HEK293 (cell line): ENCODE measurements around the gene JAZF1.

ENCODE experiments used
- CTCF ChIA-PET: fragments of 350-600 bp; formaldehyde crosslinking; extraction: SDS; loops from one replicate; lab custom pipeline; 2021; ENCODE audit warnings: antibody characterized with exemption; lab: Yijun Ruan, JAX
- POLR2A ChIA-PET: fragments of 300-600 bp; formaldehyde crosslinking; extraction: SDS; loops from one replicate; lab custom pipeline; 2020; ENCODE audit warnings: antibody characterized with exemption, inconsistent platforms; lab: Yijun Ruan, JAX
- H3K27ac ChIP-seq: fragments of 200-500 bp; sonication (Bioruptor generic); 2 replicates; pipeline ENCODE4 v1.5.1; 2014; ENCODE audit warnings: low read depth, low read length, control low read depth, inconsistent platforms; ENCODE audit errors: extremely low read depth
- H3K36me3 ChIP-seq, 2 experiments: fragments of 200-500 bp in 1 of 2; sonication (Bioruptor generic) in 1 of 2; 1 replicate in 1 of 2; 2 replicates in 1 of 2; pipeline ENCODE4 v1.5.1; 2014 to 2017; ENCODE audit warnings: inconsistent platforms in 2 of 2, low read length in 2 of 2; ENCODE audit not compliant: control insufficient read depth in 2 of 2, insufficient read depth in 1 of 2
- H3K4me1 ChIP-seq: fragments of 200-500 bp; sonication (Bioruptor generic); 2 replicates; pipeline ENCODE4 v1.5.1; 2014; ENCODE audit warnings: mild to moderate bottlenecking, low read length, inconsistent platforms; ENCODE audit not compliant: control insufficient read depth, insufficient read depth
- H3K4me3 ChIP-seq: 2 replicates; pipeline ENCODE4 v1.5.1; 2011; ENCODE audit warnings: low read depth, mild to moderate bottlenecking, control low read depth, low read length, moderate library complexity
- H3K9me3 ChIP-seq: fragments of 200-500 bp; sonication (Bioruptor generic); 2 replicates; pipeline ENCODE4 v1.5.1; 2014; ENCODE audit warnings: low read depth, low read length, inconsistent platforms; ENCODE audit not compliant: control insufficient read depth, insufficient read depth
- KLF10 ChIP-seq: fragments of 450-650 bp; IDR thresholded peaks from 2 replicates; pipeline ENCODE4 v1.5.1; 2018; ENCODE audit warnings: missing biosample characterization, mild to moderate bottlenecking, missing genetic modification characterization
- KLF9 ChIP-seq: fragments of 450-650 bp; formaldehyde crosslinking; IDR thresholded peaks from 2 replicates; pipeline ENCODE4 v1.5.1; 2016; ENCODE audit warnings: missing biosample characterization, missing genetic modification characterization, low read depth
- OSR2 ChIP-seq: fragments of 450-650 bp; formaldehyde crosslinking; IDR thresholded peaks from 2 replicates; pipeline ENCODE4 v1.5.1; 2016; ENCODE audit warnings: missing biosample characterization, missing genetic modification characterization
- TSHZ1 ChIP-seq: fragments of 450-650 bp; formaldehyde crosslinking; IDR thresholded peaks from 2 replicates; pipeline ENCODE4 v1.5.1; 2016; ENCODE audit warnings: missing biosample characterization, missing genetic modification characterization, borderline replicate concordance
- ZBTB20 ChIP-seq: fragments of 450-650 bp; formaldehyde crosslinking; IDR thresholded peaks from 2 replicates; pipeline ENCODE4 v1.5.1; 2016; ENCODE audit warnings: missing biosample characterization, missing genetic modification characterization
- ZBTB44 ChIP-seq: fragments of 450-650 bp; IDR thresholded peaks from 2 replicates; pipeline ENCODE4 v1.5.1; 2018; ENCODE audit warnings: missing biosample characterization, mild to moderate bottlenecking, missing genetic modification characterization
- ZBTB48 ChIP-seq: fragments of 450-650 bp; formaldehyde crosslinking; IDR thresholded peaks from 2 replicates; pipeline ENCODE4 v1.5.1; 2016; ENCODE audit warnings: missing biosample characterization, missing genetic modification characterization
- ZFP3 ChIP-seq: fragments of 450-650 bp; formaldehyde crosslinking; IDR thresholded peaks from 2 replicates; pipeline ENCODE4 v1.5.1; 2016; ENCODE audit warnings: low read depth, missing biosample characterization, missing genetic modification characterization
- ZIC2 ChIP-seq: fragments of 450-650 bp; formaldehyde crosslinking; IDR thresholded peaks from 2 replicates; pipeline ENCODE4 v1.5.1; 2016; ENCODE audit warnings: missing biosample characterization, missing genetic modification characterization
- ZNF19 ChIP-seq: fragments of 450-650 bp; formaldehyde crosslinking; IDR thresholded peaks from 2 replicates; pipeline ENCODE4; 2016; ENCODE audit warnings: missing biosample characterization, missing genetic modification characterization, low read depth
- ZNF2 ChIP-seq: fragments of 450-650 bp; formaldehyde crosslinking; IDR thresholded peaks from 2 replicates; pipeline ENCODE4 v1.5.1; 2016; ENCODE audit warnings: missing biosample characterization, missing genetic modification characterization
- ZNF366 ChIP-seq: fragments of 450-650 bp; formaldehyde crosslinking; conservative IDR thresholded peaks from 2 replicates; pipeline ENCODE4 v1.5.1; 2016; ENCODE audit warnings: missing biosample characterization, missing genetic modification characterization
- ZNF600 ChIP-seq: fragments of 450-650 bp; formaldehyde crosslinking; IDR thresholded peaks from 2 replicates; pipeline ENCODE4 v1.5.1; 2016; ENCODE audit warnings: missing biosample characterization, missing genetic modification characterization
- ZNF623 ChIP-seq: fragments of 450-650 bp; formaldehyde crosslinking; IDR thresholded peaks from 2 replicates; pipeline ENCODE4 v1.5.1; 2016; ENCODE audit warnings: missing biosample characterization, missing genetic modification characterization
- ZNF639 ChIP-seq: fragments of 450-650 bp; formaldehyde crosslinking; IDR thresholded peaks from 2 replicates; pipeline ENCODE4 v1.5.1; 2016; ENCODE audit warnings: missing biosample characterization, missing genetic modification characterization

JAZF1 gene

GRCh38 chr7:28136885-28137284 is 43.7 kb downstream of the JAZF1 start:
- Histone ChIP-seq H3K4me3 (no peak overlapping the region), H3K9me3 (no peaks in the 10 kb centered on the region), H3K27ac (no peak overlapping the region), H3K36me3 (no peaks in the 10 kb centered on the region), H3K4me1 (peaks cover 10% of the 10 kb centered on the region)
- POLR2A ChIA-PET = no interaction called here
- TF ChIP-seq ZNF600 (tag by site-specific recombination) (peak; percentile 52; the same call in 1 of the 2 replicates), KLF10 (tag by site-specific recombination) (no peak)
- CTCF ChIA-PET = no interaction called here

GRCh38 chr7:28136420-28136819 is 44.2 kb downstream of the JAZF1 start:
- no peaks in the 10 kb centered on the region for H3K36me3 ChIP-seq
- ChIA-PET POLR2A (no interaction called here), CTCF (no interaction called here)
- no peak overlapping the region for H3K4me3 ChIP-seq
- no peak overlapping the region for H3K27ac ChIP-seq
- no peaks in the 10 kb centered on the region for H3K9me3 ChIP-seq
- peaks cover 10% of the 10 kb centered on the region for H3K4me1 ChIP-seq
- TF ChIP-seq ZBTB48 (tag by site-specific recombination) = no peak
- no peak for TF ChIP-seq ZNF623 (tag by site-specific recombination)

GRCh38 chr7:28135760-28136159 is 44.8 kb downstream of the JAZF1 start:
- H3K4me3 ChIP-seq = no peak overlapping the region
- H3K36me3 ChIP-seq = no peaks in the 10 kb centered on the region
- no peak overlapping the region for H3K27ac ChIP-seq
- no peaks in the 10 kb centered on the region for H3K9me3 ChIP-seq
- H3K4me1 ChIP-seq = peaks cover 10% of the 10 kb centered on the region
- ChIA-PET POLR2A (no interaction called here), CTCF (interaction anchor here (0.6 kb wide), 1 partner anchor 901 kb away, joined by 3 read pairs; no protein-coding TSS in a partner anchor)
- TF ChIP-seq ZIC2 (tag by site-specific recombination) (peak; percentile 39; the same call in 1 of the 2 replicates), OSR2 (peak; percentile 47; the same call in 1 of the 2 replicates), ZNF2 (tag by site-specific recombination) (no peak), ZNF19 (no peak)
- TF ChIP-seq, all 188 proteins: peak for 2

GRCh38 chr7:28135315-28135714 is 45.3 kb downstream of the JAZF1 start:
- Histone ChIP-seq H3K4me3 (no peak overlapping the region), H3K36me3 (no peaks in the 10 kb centered on the region), H3K27ac (no peak overlapping the region), H3K4me1 (peaks cover 13% of the 10 kb centered on the region)
- CTCF ChIA-PET = interaction anchor here (0.6 kb wide), 1 partner anchor 901 kb away, joined by 3 read pairs; no protein-coding TSS in a partner anchor
- POLR2A ChIA-PET = no interaction called here
- TF ChIP-seq ZBTB44 (no peak), ZBTB20 (tag by site-specific recombination) (no peak), ZNF366 (tag by site-specific recombination) (no peak), TSHZ1 (no peak), KLF9 (tag by site-specific recombination) (no peak), ZFP3 (tag by site-specific recombination) (no peak), ZNF639 (tag by site-specific recombination) (no peak)
- TF ChIP-seq, all 188 proteins: peak for 0
- H3K9me3 ChIP-seq = no peaks in the 10 kb centered on the region
